IMR-90 (cell line): Measurements from ENCODE around the gene TTLL9.
"Not testable (repeated sequence)": the region's sequence is repeated elsewhere in the genome, so short reads cannot be mapped to it uniquely, and the experiment has no call there.

Source experiments
- BHLHE40 ChIP-seq: fragments of 150-350 bp; IDR thresholded peaks from 2 replicates; pipeline ENCODE4 v1.6.1; 2016; ENCODE audit warnings: mild to moderate bottlenecking, low read depth, low read length
- FOS ChIP-seq: fragments of 150-350 bp; IDR thresholded peaks from 2 replicates; pipeline ENCODE4 v1.6.1; 2016; ENCODE audit warnings: low read depth, low read length
- MXI1 ChIP-seq: IDR thresholded peaks from 2 replicates; pipeline ENCODE4 v1.6.1; 2012; ENCODE audit warnings: low read depth, mild to moderate bottlenecking, low read length, moderate library complexity, borderline replicate concordance
- NFE2L2 ChIP-seq: fragments of 150-350 bp; IDR thresholded peaks from 2 replicates; pipeline ENCODE4 v1.6.1; 2016; ENCODE audit warnings: low read depth, mild to moderate bottlenecking, low read length
- POLR2A ChIP-seq: IDR thresholded peaks from 2 replicates; pipeline ENCODE4 v1.6.1; 2012; ENCODE audit warnings: mild to moderate bottlenecking, low read depth, low read length
- RAD21 ChIP-seq: IDR thresholded peaks from 2 replicates; pipeline ENCODE4 v1.6.1; 2012; ENCODE audit warnings: low read length, improper control_type of control experiment
- RCOR1 ChIP-seq: IDR thresholded peaks from 2 replicates; pipeline ENCODE4 v1.6.1; 2012; ENCODE audit warnings: mild to moderate bottlenecking, low read length, improper control_type of control experiment; ENCODE audit not compliant: insufficient replicate concordance
- TF ChIP-seq, protein P1 (sequence below): conservative IDR thresholded peaks from 2 replicates; pipeline ENCODE4 v1.5.1; 2012; ENCODE audit warnings: mild to moderate bottlenecking, low read depth, low read length, improper control_type of control experiment
- TF ChIP-seq, protein P2 (sequence below): fragments of 150-350 bp; IDR thresholded peaks from 2 replicates; pipeline ENCODE4 v1.6.1; 2017; ENCODE audit warnings: mild to moderate bottlenecking, antibody characterized with exemption, low read length, low read depth
- TF ChIP-seq, protein P3 (sequence below): fragments of 150-350 bp; IDR thresholded peaks from 2 replicates; pipeline ENCODE4 v1.6.1; 2016; ENCODE audit warnings: low read depth, mild to moderate bottlenecking, low read length, moderate library complexity, borderline replicate concordance

DNA sequence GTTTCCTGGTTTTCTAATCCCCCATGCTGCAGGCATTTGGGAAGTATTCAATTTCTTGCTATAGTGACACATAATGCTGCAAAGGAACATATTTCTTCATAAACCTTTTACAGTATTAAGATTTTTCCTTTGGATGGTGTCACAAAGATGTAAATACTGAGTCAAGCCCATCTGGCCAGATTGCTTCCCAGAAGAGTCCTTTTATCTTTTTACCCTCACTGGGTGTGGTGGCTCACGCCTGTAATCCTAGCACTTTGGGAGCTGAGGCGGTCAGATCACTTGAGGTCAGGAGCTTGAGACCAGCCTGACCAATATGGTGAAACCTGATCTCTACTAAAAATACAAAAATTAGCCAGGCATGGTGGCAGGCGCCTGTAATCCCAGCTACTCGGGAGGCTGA lies 59.2 kb downstream of the TTLL9 start:
- TF ChIP-seq, protein P1, sequence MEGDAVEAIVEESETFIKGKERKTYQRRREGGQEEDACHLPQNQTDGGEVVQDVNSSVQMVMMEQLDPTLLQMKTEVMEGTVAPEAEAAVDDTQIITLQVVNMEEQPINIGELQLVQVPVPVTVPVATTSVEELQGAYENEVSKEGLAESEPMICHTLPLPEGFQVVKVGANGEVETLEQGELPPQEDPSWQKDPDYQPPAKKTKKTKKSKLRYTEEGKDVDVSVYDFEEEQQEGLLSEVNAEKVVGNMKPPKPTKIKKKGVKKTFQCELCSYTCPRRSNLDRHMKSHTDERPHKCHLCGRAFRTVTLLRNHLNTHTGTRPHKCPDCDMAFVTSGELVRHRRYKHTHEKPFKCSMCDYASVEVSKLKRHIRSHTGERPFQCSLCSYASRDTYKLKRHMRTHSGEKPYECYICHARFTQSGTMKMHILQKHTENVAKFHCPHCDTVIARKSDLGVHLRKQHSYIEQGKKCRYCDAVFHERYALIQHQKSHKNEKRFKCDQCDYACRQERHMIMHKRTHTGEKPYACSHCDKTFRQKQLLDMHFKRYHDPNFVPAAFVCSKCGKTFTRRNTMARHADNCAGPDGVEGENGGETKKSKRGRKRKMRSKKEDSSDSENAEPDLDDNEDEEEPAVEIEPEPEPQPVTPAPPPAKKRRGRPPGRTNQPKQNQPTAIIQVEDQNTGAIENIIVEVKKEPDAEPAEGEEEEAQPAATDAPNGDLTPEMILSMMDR: not testable (repeated sequence)
- not testable (repeated sequence) for TF ChIP-seq POLR2A, FOS, BHLHE40, MXI1, RCOR1, RAD21, NFE2L2
- TF ChIP-seq, protein P2, sequence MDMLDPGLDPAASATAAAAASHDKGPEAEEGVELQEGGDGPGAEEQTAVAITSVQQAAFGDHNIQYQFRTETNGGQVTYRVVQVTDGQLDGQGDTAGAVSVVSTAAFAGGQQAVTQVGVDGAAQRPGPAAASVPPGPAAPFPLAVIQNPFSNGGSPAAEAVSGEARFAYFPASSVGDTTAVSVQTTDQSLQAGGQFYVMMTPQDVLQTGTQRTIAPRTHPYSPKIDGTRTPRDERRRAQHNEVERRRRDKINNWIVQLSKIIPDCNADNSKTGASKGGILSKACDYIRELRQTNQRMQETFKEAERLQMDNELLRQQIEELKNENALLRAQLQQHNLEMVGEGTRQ: not testable (repeated sequence)
- TF ChIP-seq, protein P3, sequence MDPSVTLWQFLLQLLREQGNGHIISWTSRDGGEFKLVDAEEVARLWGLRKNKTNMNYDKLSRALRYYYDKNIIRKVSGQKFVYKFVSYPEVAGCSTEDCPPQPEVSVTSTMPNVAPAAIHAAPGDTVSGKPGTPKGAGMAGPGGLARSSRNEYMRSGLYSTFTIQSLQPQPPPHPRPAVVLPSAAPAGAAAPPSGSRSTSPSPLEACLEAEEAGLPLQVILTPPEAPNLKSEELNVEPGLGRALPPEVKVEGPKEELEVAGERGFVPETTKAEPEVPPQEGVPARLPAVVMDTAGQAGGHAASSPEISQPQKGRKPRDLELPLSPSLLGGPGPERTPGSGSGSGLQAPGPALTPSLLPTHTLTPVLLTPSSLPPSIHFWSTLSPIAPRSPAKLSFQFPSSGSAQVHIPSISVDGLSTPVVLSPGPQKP: not testable (repeated sequence)
